Activated T-helper 17 cell treated with anti-CD3 and anti-CD28 coated beads, Interleukin-2, amount 50 U/mL, for 72 hours (primary cell): ENCODE measurements around the gene RABGAP1L. TPM values are rescaled to one million over a fixed set of nuclear protein-coding genes. Genes with fewer than 3 reads are reported as not detected.
"Not testable (repeated sequence)": the region's sequence is repeated elsewhere in the genome, so short reads cannot be mapped to it uniquely, and the experiment has no call there.

Experiments
- ATAC-seq: fragments of 150-1000 bp; cut with Tn5 transposase; replicated peaks from 2 replicates; pipeline ENCODE4 v1.10.0; 2021; ENCODE audit warnings: mild to moderate bottlenecking, moderate library complexity
- H3K27ac Mint-ChIP-seq: one replicate; pipeline ENCODE4 v1.8.0; 2022; ENCODE audit warnings: mixed read lengths
- H3K27me3 Mint-ChIP-seq: one replicate; pipeline ENCODE4 v1.8.0; 2022; ENCODE audit warnings: mixed read lengths
- H3K36me3 Mint-ChIP-seq: one replicate; pipeline ENCODE4 v1.8.0; 2022; ENCODE audit warnings: low read depth, mild to moderate bottlenecking, mixed read lengths
- H3K4me1 Mint-ChIP-seq: one replicate; pipeline ENCODE4 v1.8.0; 2022; ENCODE audit warnings: mixed read lengths
- H3K4me3 Mint-ChIP-seq: one replicate; pipeline ENCODE4 v1.8.0; 2022; ENCODE audit warnings: mild to moderate bottlenecking, mixed read lengths
- H3K9me3 Mint-ChIP-seq: one replicate; pipeline ENCODE4 v1.8.0; 2022; ENCODE audit warnings: mixed read lengths
- total RNA-seq, 2 donors: library from RNA; stranded (reverse); gene quantifications; one replicate each; pipeline ENCODE4 v1.2.3, GENCODE V29; 2022

Gene RABGAP1L
- total RNA-seq, 2 donors from 2014 or later: 38.4 to 54.1 TPM

- no peaks in the 10 kb centered on the region for H3K36me3 Mint-ChIP-seq
- ATAC-seq: no peak
- H3K27ac Mint-ChIP-seq: no peak overlapping the region
- H3K9me3 Mint-ChIP-seq: peaks cover 3% of the 10 kb centered on the region
- no peak overlapping the region for H3K4me3 Mint-ChIP-seq
- no peaks in the 10 kb centered on the region for H3K4me1 Mint-ChIP-seq
- H3K27me3 Mint-ChIP-seq: no peaks in the 10 kb centered on the region
These were observed 467.0 kb downstream of the RABGAP1L start for GRCh38 chr1:174626031-174627025.

GRCh38 chr1:174637487-174637886 is 478.2 kb downstream of the RABGAP1L start:
- H3K9me3 Mint-ChIP-seq: peaks cover 4% of the 10 kb centered on the region
- H3K36me3 Mint-ChIP-seq: peaks cover 22% of the 10 kb centered on the region
- no peaks in the 10 kb centered on the region for H3K27me3 Mint-ChIP-seq
- no peak for ATAC-seq
- no peaks in the 10 kb centered on the region for H3K4me1 Mint-ChIP-seq
- no peak overlapping the region for H3K27ac Mint-ChIP-seq
- no peak overlapping the region for H3K4me3 Mint-ChIP-seq

GRCh38 chr1:174639461-174639860 is 480.1 kb downstream of the RABGAP1L start:
- no peak for ATAC-seq
- Mint-ChIP-seq H3K36me3 (peaks cover 22% of the 10 kb centered on the region), H3K9me3 (peaks cover 4% of the 10 kb centered on the region), H3K27ac (no peak overlapping the region), H3K27me3 (no peaks in the 10 kb centered on the region), H3K4me3 (no peak overlapping the region), H3K4me1 (no peaks in the 10 kb centered on the region)

- ATAC-seq: no peak
- Mint-ChIP-seq H3K9me3 (peaks cover 4% of the 10 kb centered on the region), H3K4me3 (no peak overlapping the region), H3K27ac (no peak overlapping the region), H3K27me3 (no peaks in the 10 kb centered on the region), H3K4me1 (no peaks in the 10 kb centered on the region), H3K36me3 (peaks cover 22% of the 10 kb centered on the region)
These were observed 481.5 kb downstream of the RABGAP1L start for GRCh38 chr1:174640783-174641182.

- Mint-ChIP-seq H3K4me1 (no peaks in the 10 kb centered on the region), H3K4me3 (no peak overlapping the region), H3K9me3 (peaks cover 3% of the 10 kb centered on the region), H3K27ac (no peak overlapping the region), H3K36me3 (peaks cover 10% of the 10 kb centered on the region), H3K27me3 (no peaks in the 10 kb centered on the region)
- ATAC-seq: no peak
These were observed 483.1 kb downstream of the RABGAP1L start for GRCh38 chr1:174642393-174642792.

GRCh38 chr1:174643206-174643605 is 483.9 kb downstream of the RABGAP1L start:
- ATAC-seq: no peak
- H3K4me1 Mint-ChIP-seq: no peaks in the 10 kb centered on the region
- no peak overlapping the region for H3K4me3 Mint-ChIP-seq
- H3K27me3 Mint-ChIP-seq: no peaks in the 10 kb centered on the region
- no peak overlapping the region for H3K27ac Mint-ChIP-seq
- H3K36me3 Mint-ChIP-seq: peaks cover 2% of the 10 kb centered on the region
- H3K9me3 Mint-ChIP-seq: no peaks in the 10 kb centered on the region

- H3K27ac Mint-ChIP-seq, ATAC-seq, H3K27me3 Mint-ChIP-seq, H3K36me3 Mint-ChIP-seq, H3K9me3 Mint-ChIP-seq, H3K4me3 Mint-ChIP-seq, H3K4me1 Mint-ChIP-seq: not testable (repeated sequence)
These were observed 490.3 kb downstream of the RABGAP1L start for GRCh38 chr1:174649572-174649971.

- Mint-ChIP-seq H3K4me1 (peaks cover 5% of the 10 kb centered on the region), H3K9me3 (peaks cover 9% of the 10 kb centered on the region), H3K27ac (no peak overlapping the region), H3K36me3 (no peaks in the 10 kb centered on the region), H3K4me3 (no peak overlapping the region), H3K27me3 (no peaks in the 10 kb centered on the region)
- ATAC-seq: no peak
These were observed 493.4 kb downstream of the RABGAP1L start for GRCh38 chr1:174652569-174653280.

GRCh38 chr1:174654560-174654959 is 495.2 kb downstream of the RABGAP1L start:
- H3K9me3 Mint-ChIP-seq: peaks cover 4% of the 10 kb centered on the region
- H3K4me1 Mint-ChIP-seq: peaks cover 9% of the 10 kb centered on the region
- ATAC-seq: no peak
- H3K4me3 Mint-ChIP-seq: no peak overlapping the region
- no peak overlapping the region for H3K27ac Mint-ChIP-seq
- H3K36me3 Mint-ChIP-seq: peaks cover 5% of the 10 kb centered on the region
- no peaks in the 10 kb centered on the region for H3K27me3 Mint-ChIP-seq

GRCh38 chr1:174656409-174657059 is 497.2 kb downstream of the RABGAP1L start:
- no peak overlapping the region for H3K27ac Mint-ChIP-seq
- H3K36me3 Mint-ChIP-seq: peaks cover 9% of the 10 kb centered on the region
- peaks cover 10% of the 10 kb centered on the region for H3K4me1 Mint-ChIP-seq
- no peak overlapping the region for H3K4me3 Mint-ChIP-seq
- H3K27me3 Mint-ChIP-seq: no peaks in the 10 kb centered on the region
- peaks cover 4% of the 10 kb centered on the region for H3K9me3 Mint-ChIP-seq
- no peak for ATAC-seq

GRCh38 chr1:174657411-174657810 is 498.1 kb downstream of the RABGAP1L start:
- ATAC-seq: no peak
- peaks cover 4% of the 10 kb centered on the region for H3K9me3 Mint-ChIP-seq
- no peaks in the 10 kb centered on the region for H3K27me3 Mint-ChIP-seq
- H3K4me1 Mint-ChIP-seq: peaks cover 10% of the 10 kb centered on the region
- peaks cover 9% of the 10 kb centered on the region for H3K36me3 Mint-ChIP-seq
- H3K27ac Mint-ChIP-seq: no peak overlapping the region
- H3K4me3 Mint-ChIP-seq: no peak overlapping the region

GRCh38 chr1:174657893-174658292 is 498.6 kb downstream of the RABGAP1L start:
- ATAC-seq: no peak
- H3K27ac Mint-ChIP-seq: no peak overlapping the region
- peaks cover 9% of the 10 kb centered on the region for H3K36me3 Mint-ChIP-seq
- no peaks in the 10 kb centered on the region for H3K27me3 Mint-ChIP-seq
- H3K4me1 Mint-ChIP-seq: peaks cover 10% of the 10 kb centered on the region
- H3K4me3 Mint-ChIP-seq: no peak overlapping the region
- H3K9me3 Mint-ChIP-seq: peaks cover 4% of the 10 kb centered on the region

GRCh38 chr1:174659823-174660222 is 500.5 kb downstream of the RABGAP1L start:
- Mint-ChIP-seq H3K4me1 (peaks cover 5% of the 10 kb centered on the region), H3K9me3 (peaks cover 4% of the 10 kb centered on the region), H3K27ac (no peak overlapping the region), H3K27me3 (no peaks in the 10 kb centered on the region), H3K4me3 (no peak overlapping the region), H3K36me3 (peaks cover 9% of the 10 kb centered on the region)
- ATAC-seq: no peak

- H3K4me3 Mint-ChIP-seq: no peak overlapping the region
- peaks cover 9% of the 10 kb centered on the region for H3K36me3 Mint-ChIP-seq
- H3K27ac Mint-ChIP-seq: no peak overlapping the region
- no peaks in the 10 kb centered on the region for H3K27me3 Mint-ChIP-seq
- ATAC-seq: no peak
- peaks cover 5% of the 10 kb centered on the region for H3K4me1 Mint-ChIP-seq
- H3K9me3 Mint-ChIP-seq: peaks cover 4% of the 10 kb centered on the region
These were observed 501.2 kb downstream of the RABGAP1L start for GRCh38 chr1:174660476-174660875.
